ENCODE measurements around the gene CD22. TPM values are rescaled to one million over a fixed set of nuclear protein-coding genes. Genes with fewer than 3 reads are reported as not detected.
A peak's percentile ranks its signal among the peaks of the same experiment; 100 is the strongest.

Gene CD22
- total and polyA plus RNA-seq, 2 of the 13 experiments (the other 11 are each of a cell fraction or from before 2014, with no cell fraction given): 0.71 to 1.7 TPM

DNA sequence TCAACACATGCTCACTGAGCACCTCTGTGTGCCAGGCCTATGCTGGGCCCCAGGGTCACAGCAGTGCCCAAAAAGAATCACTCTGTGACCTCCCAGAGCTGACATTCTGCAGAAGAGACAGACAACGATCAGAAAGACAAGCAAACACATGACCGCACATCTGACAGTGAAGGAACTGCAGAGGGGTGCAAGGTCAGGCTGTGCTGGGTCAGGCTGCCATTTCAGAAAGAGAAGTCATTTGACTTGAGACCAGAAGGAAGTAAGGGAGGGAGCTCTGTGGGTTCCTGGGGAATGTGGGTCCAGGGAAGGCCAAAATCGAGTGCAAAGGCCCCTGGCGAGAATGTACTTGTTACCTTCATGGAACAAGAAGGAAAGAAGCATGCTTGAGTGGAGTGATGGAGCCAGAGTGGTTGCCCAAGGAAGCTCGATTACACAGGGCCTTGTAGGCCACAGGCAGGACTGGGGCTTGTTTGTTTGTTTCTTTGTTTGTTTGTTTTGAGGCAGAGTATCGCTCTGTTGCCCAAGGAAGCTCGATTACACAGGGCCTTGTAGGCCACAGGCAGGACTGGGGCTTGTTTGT is 11.4 kb upstream of the CD22 start (continued):
- no peak for TF ChIP-seq TEAD3 (CRISPR knock-in tag; optimal IDR thresholded peaks at IDR 0.05; ENCODE audit: borderline replicate concordance)
- peak; percentile 21; the same call in 1 of the 2 replicates for TF ChIP-seq MEF2D (CRISPR knock-in tag; IDR thresholded peaks at IDR 0.05)
- no peak for TF ChIP-seq SP4 (CRISPR knock-in tag; IDR thresholded peaks at IDR 0.05)
- TF ChIP-seq MIXL1 (CRISPR knock-in tag; IDR thresholded peaks at IDR 0.05): no peak
- TF ChIP-seq SMAD3 (CRISPR knock-in tag; IDR thresholded peaks at IDR 0.05): no peak
- TF ChIP-seq MYNN (CRISPR knock-in tag; IDR thresholded peaks at IDR 0.05; ENCODE audit: low read depth): no peak
- no peak for TF ChIP-seq ZNF556 (CRISPR knock-in tag; IDR thresholded peaks at IDR 0.05; ENCODE audit: borderline replicate concordance)
- no peak for TF ChIP-seq ZFP37 (CRISPR knock-in tag; IDR thresholded peaks at IDR 0.05; ENCODE audit: borderline replicate concordance)
- TF ChIP-seq ETV6 (CRISPR knock-in tag; conservative IDR thresholded peaks at IDR 0.05): no peak
- TF ChIP-seq, protein P1, sequence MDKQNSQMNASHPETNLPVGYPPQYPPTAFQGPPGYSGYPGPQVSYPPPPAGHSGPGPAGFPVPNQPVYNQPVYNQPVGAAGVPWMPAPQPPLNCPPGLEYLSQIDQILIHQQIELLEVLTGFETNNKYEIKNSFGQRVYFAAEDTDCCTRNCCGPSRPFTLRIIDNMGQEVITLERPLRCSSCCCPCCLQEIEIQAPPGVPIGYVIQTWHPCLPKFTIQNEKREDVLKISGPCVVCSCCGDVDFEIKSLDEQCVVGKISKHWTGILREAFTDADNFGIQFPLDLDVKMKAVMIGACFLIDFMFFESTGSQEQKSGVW (CRISPR knock-in tag; IDR thresholded peaks at IDR 0.05; ENCODE audit: borderline replicate concordance): no peak
- TF ChIP-seq SMYD3 (CRISPR knock-in tag; IDR thresholded peaks at IDR 0.05): no peak
- TF ChIP-seq FOXO1 (CRISPR knock-in tag; IDR thresholded peaks at IDR 0.05): no peak
- TF ChIP-seq, protein P2, sequence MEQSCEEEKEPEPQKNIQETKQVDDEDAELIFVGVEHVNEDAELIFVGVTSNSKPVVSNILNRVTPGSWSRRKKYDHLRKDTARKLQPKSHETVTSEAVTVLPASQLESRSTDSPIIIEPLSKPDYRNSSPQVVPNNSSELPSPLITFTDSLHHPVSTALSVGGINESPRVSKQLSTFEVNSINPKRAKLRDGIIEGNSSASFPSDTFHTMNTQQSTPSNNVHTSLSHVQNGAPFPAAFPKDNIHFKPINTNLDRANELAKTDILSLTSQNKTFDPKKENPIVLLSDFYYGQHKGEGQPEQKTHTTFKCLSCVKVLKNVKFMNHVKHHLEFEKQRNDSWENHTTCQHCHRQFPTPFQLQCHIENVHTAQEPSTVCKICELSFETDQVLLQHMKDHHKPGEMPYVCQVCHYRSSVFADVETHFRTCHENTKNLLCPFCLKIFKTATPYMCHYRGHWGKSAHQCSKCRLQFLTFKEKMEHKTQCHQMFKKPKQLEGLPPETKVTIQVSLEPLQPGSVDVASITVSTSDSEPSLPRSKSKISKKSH (CRISPR knock-in tag; IDR thresholded peaks at IDR 0.05; ENCODE audit: borderline replicate concordance): no peak
- no peak for TF ChIP-seq ASH2L (IDR thresholded peaks at IDR 0.05; ENCODE audit: insufficient read length, low read depth, low read length)
- TF ChIP-seq CBX2 (IDR thresholded peaks at IDR 0.05; ENCODE audit: low read depth, low read length): no peak
- no peak for TF ChIP-seq CBX2 (CRISPR knock-in tag; IDR thresholded peaks at IDR 0.05; ENCODE audit: low read depth)
- 0 out of 2 replicates have a peak, but pooled peaks have one; percentile 46 for TF ChIP-seq ZNF441 (CRISPR knock-in tag; IDR thresholded peaks at IDR 0.05; ENCODE audit: borderline replicate concordance)
- TF ChIP-seq ZBTB42 (CRISPR knock-in tag; IDR thresholded peaks at IDR 0.05): peak; percentile 60; the same call in 1 of the 2 replicates
- TF ChIP-seq THYN1 (CRISPR knock-in tag; IDR thresholded peaks at IDR 0.05; ENCODE audit: borderline replicate concordance, low read depth): no peak
- TF ChIP-seq, protein P3, sequence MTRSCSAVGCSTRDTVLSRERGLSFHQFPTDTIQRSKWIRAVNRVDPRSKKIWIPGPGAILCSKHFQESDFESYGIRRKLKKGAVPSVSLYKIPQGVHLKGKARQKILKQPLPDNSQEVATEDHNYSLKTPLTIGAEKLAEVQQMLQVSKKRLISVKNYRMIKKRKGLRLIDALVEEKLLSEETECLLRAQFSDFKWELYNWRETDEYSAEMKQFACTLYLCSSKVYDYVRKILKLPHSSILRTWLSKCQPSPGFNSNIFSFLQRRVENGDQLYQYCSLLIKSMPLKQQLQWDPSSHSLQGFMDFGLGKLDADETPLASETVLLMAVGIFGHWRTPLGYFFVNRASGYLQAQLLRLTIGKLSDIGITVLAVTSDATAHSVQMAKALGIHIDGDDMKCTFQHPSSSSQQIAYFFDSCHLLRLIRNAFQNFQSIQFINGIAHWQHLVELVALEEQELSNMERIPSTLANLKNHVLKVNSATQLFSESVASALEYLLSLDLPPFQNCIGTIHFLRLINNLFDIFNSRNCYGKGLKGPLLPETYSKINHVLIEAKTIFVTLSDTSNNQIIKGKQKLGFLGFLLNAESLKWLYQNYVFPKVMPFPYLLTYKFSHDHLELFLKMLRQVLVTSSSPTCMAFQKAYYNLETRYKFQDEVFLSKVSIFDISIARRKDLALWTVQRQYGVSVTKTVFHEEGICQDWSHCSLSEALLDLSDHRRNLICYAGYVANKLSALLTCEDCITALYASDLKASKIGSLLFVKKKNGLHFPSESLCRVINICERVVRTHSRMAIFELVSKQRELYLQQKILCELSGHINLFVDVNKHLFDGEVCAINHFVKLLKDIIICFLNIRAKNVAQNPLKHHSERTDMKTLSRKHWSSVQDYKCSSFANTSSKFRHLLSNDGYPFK (CRISPR knock-in tag; IDR thresholded peaks at IDR 0.05; ENCODE audit: borderline replicate concordance): 0 out of 2 replicates have a peak, but pooled peaks have one; percentile 4
- peak; percentile 42; the same call in 1 of the 2 replicates for TF ChIP-seq ZMYM3 (CRISPR knock-in tag; IDR thresholded peaks at IDR 0.05)
- TF ChIP-seq, protein P4, sequence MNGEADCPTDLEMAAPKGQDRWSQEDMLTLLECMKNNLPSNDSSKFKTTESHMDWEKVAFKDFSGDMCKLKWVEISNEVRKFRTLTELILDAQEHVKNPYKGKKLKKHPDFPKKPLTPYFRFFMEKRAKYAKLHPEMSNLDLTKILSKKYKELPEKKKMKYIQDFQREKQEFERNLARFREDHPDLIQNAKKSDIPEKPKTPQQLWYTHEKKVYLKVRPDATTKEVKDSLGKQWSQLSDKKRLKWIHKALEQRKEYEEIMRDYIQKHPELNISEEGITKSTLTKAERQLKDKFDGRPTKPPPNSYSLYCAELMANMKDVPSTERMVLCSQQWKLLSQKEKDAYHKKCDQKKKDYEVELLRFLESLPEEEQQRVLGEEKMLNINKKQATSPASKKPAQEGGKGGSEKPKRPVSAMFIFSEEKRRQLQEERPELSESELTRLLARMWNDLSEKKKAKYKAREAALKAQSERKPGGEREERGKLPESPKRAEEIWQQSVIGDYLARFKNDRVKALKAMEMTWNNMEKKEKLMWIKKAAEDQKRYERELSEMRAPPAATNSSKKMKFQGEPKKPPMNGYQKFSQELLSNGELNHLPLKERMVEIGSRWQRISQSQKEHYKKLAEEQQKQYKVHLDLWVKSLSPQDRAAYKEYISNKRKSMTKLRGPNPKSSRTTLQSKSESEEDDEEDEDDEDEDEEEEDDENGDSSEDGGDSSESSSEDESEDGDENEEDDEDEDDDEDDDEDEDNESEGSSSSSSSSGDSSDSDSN (CRISPR knock-in tag; IDR thresholded peaks at IDR 0.05): 0 out of 2 replicates have a peak, but pooled peaks have one; percentile 21
- TF ChIP-seq ZNF292 (CRISPR knock-in tag; IDR thresholded peaks at IDR 0.05; ENCODE audit: borderline replicate concordance, low read depth): peak; percentile 56; the same call in 1 of the 2 replicates
- TF ChIP-seq ZNF605 (CRISPR knock-in tag; IDR thresholded peaks at IDR 0.05): 0 out of 2 replicates have a peak, but pooled peaks have one; percentile 1

Data from HepG2 (cell line).